HT1080 (cell line): ENCODE measurements around the gene PVR. TPM values are rescaled to one million over a fixed set of nuclear protein-coding genes. Genes with fewer than 3 reads are reported as not detected.
"Not testable (repeated sequence)": the region's sequence is repeated elsewhere in the genome, so short reads cannot be mapped to it uniquely, and the experiment has no call there.

Experiments used
- DNase-seq: peaks from one replicate; pipeline ENCODE4 v3.0.0-alpha.2; 2015; ENCODE audit warnings: low read depth
- total RNA-seq: library from RNA; depleted of rRNA; stranded (reverse); fragments of >200 nt; shearing (Covaris generic); gene quantifications from 2 replicates; pipeline ENCODE4 v1.2.3, GENCODE V29; 2014

Gene PVR
- total RNA-seq, 1 experiment from 2014 or later, result 97.9 TPM

DNA sequence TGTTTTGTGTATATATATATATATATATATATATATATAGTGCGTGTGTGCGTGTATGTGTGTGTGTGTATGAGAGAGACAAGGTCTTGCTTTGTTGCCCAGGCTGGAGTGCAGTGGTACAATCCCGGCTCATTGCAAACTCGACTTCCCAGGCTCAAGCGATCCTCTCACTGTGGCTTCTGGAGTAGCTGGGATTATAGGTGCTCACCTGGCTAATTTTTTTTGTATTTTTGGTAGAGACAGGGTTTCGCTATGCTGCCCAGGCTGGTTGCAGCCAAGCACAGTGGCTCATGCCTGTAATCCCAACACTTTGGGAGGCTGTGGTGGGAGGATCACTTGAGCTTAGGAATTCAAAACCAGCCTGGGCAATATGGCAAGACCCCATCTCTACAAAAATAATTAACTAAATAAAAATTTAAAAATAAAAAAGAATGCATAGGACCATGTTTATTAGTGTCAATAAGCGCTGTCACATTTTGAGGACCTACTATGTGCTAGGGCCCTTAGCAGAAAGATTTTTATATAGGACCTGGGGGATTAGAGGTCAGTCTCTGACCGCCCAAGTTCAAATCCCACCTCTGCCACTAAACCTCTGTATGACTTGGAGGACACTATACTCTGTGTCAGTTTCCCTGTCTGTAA lies 1.8 kb downstream of the PVR start:
- DNase-seq, result no peak

DNA sequence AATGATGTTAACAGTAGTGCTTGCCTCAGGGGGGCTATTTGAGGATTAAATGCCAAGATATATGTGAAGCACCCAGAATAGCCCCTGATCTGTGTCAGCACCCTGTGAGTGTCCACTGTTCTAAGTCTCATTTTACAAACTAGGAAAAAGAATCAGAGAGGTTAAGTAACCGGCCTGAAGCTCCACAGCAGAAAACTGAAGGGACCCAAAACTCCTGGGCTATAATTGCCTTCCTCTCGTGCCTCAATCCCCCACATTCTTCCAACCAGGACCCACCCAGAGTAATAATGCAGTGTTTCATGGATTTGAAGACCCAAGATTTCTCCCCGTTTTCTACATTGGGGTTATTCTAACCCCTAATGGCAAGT lies 2.3 kb downstream of the PVR start:
- no peak for DNase-seq

DNA sequence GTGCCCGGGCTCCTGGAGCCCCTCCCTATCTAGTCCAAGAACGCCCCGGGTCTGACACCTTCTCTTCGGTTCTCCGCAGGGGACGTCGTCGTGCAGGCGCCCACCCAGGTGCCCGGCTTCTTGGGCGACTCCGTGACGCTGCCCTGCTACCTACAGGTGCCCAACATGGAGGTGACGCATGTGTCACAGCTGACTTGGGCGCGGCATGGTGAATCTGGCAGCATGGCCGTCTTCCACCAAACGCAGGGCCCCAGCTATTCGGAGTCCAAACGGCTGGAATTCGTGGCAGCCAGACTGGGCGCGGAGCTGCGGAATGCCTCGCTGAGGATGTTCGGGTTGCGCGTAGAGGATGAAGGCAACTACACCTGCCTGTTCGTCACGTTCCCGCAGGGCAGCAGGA lies 3.4 kb downstream of the PVR start:
- no peak for DNase-seq

DNA sequence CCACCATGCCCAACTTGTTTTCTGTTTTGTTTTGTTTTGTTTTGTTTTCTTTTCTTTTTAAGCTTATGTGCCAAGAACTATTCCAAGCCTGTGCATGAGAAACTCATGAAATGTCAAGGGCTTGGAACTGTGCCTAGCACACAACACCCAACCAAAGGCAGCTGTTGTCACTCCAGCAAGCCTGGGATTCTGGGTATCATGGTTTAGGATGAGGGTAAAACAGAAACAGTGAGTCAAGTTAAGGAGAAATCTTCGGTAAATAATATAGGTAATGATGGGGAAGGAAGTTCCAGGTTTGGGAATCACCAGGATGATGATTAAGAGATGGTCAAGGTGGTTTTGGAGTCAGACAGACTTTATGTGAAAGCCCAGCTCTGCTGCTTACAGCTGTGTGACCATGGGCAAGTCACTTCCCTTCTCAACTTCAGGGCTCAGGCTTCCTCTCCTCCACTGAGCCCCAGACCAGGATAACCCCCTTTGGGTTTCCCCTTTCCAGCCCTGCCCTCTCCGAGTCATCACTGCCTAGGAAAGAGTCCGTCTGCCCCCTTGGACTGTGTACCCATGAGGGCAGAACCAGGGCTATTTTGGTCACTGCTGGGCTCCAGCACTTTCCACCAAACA lies 5.0 kb downstream of the PVR start:
- DNase-seq, result peak; percentile 51

DNA sequence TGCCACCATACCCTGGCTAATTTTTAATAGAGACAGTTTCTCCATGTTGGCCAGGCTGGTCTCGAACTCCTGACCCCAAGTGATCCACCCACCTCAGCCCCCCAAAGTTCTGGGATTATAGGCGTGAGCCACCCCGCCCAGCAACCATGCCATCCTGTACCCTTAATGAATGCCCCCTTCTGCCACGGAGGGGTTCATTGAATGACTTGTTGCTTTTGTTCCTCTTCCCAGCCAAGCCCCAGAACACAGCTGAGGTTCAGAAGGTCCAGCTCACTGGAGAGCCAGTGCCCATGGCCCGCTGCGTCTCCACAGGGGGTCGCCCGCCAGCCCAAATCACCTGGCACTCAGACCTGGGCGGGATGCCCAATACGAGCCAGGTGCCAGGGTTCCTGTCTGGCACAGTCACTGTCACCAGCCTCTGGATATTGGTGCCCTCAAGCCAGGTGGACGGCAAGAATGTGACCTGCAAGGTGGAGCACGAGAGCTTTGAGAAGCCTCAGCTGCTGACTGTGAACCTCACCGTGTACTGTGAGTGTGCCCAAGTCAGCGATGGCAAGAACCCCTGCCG lies 6.0 kb downstream of the PVR start:
- no peak for DNase-seq

DNA sequence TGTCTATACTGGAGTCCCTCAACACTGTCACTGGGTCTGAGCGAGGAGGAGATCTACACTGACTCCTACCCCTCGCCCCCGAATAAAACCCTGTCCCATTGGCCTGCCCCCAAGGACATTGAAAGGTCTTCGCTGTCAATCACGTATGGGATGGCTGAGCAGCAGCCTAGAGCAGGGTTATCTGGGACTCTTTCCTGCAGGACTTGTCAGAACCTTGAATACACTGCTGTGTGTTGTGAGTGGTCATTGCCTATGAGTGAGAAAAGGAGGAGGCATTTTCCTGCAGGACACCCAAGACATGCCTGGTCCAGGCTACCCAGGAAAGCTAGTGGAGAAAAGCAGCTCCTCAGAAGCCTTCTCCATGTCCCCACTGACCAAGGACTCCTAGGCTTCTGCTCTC lies 9.6 kb downstream of the PVR start:
- no peak for DNase-seq

DNA sequence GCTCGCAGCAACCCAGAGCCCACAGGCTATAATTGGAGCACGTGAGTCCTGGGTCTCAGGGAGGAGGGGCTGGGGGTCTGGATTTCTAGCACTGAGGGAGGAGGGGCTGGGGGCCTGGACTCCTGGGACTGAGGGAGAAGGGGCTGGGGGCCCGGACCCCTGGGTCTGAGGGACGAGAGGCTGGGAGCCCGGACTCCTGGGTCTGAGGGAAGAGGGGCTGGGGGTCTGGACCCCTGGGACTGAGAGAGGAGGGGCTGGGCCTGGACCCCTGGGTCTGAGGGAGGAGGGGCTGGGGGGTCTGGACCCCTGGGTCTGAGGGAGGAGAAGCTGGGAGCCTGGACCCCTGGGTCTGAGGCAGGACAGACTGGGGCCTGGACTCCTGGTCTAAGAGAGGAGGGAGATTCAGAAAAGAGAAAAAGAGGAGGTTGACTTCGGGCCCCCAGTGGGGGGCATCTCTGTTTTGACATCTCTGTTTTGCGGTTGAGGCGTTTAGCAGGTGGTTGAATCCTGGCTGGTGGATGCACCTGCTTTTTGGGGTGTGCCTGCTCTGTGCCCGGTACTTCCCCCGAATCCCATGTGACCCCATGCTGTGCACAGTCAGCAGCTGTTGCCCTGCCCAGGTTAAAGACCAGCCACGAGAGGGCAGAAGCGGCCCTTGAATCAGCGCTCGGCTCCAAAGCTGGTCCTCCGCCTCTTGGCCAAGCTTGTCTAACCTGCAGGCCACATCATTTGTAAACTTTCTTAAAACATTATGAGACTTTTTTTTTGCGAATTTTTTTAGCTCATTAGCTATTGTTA lies 10.5 kb downstream of the PVR start:
- peak; percentile 49 for DNase-seq

DNA sequence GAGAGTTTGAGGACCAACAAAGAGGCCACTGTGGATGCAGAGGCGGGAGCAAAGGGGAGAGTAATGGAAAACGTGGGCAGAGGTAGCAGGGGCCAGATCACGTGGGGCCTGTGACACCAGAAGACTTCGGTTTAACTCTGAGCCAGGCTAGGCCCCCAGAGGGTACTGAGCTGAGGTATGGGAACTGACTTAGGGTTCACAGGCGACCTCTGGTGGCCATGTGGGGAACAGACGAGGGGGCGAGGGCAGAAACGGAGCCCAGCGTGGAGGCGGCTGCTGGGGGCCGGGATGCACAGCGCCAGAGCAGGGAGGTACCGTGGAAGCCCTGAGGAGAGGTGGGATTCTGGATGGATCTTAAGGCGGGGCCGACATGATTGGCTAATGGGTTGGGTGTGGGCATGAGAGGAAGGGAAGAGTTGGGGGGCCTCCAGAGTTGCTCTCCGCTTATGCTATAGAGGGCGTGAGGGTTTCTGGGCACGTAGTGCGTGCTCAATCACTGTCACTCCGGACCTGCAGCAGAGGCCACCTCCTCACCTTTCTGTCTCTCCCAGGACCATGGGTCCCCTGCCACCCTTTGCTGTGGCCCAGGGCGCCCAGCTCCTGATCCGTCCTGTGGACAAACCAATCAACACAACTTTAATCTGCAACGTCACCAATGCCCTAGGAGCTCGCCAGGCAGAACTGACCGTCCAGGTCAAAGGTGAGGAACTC lies 13.7 kb downstream of the PVR start:
- DNase-seq, result peak; percentile 55

DNA sequence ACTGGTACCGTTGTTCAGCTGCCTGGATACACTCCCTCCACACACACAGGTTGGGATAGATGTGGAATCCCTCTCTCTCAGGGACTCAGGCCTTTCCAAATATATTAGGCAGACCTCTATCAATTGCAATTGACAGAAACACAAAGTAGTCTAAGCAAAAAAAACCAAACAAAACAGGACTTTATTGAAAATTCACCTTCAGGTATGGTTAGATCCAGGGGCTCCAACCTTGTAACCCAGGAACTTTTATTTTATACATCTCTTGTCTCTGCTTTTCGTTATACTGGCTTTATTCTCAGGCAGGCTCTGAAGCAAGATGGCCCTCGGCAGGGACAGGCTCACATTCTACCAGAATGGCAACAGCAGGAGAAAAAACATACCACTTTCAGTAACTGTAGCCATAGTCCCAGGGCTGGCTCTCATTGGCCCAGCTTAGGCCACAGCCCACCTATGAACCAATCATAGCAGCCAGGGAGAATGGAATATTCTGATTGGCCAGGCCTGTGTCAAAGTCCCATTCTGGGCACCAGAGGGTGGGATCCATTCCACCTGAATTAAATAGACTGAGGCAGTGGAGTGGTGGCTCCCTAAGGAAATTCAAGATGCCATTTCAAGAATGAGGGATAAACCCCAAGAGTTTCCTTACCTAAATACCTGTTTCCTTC lies 14.5 kb downstream of the PVR start:
- DNase-seq, result no peak

DNA sequence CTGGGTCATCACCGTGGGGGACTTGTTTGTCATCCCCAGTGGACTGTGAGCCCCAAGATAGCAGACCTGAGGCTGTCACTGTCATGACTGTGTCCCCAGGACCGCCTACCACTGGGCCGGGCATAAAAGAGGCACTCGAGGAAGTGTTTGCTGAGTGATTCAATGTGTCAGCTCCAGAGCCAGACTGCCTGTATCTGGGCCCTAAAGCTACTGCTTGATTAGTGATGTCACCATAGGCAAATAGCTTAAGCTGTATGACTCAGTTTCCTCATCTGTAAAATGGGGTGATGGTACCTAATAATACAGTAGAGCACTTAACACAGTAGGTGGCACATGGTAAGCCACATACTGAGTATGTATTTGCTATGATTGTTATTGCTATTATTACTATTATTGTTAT lies 16.4 kb downstream of the PVR start:
- DNase-seq, result no peak

DNA sequence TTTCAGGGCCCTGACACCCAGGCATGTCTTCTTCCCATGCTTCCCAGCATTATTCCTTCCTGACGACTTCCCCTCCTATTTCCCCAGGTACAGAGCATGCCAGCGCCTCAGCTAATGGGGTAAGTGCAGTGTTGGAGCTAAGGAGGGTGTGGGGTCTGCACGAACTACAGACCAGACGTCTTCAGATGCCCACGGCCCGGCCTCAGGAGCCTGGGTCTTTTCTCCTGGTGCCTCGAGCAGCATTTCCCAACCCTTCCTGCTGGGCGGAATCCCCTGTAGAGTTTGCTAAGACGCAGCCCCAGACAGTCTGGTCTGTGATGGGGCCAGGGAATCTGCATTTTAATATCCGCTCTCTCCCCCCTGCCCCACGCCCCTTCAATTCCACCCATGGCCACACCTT lies 17.5 kb downstream of the PVR start:
- DNase-seq, result no peak

DNA sequence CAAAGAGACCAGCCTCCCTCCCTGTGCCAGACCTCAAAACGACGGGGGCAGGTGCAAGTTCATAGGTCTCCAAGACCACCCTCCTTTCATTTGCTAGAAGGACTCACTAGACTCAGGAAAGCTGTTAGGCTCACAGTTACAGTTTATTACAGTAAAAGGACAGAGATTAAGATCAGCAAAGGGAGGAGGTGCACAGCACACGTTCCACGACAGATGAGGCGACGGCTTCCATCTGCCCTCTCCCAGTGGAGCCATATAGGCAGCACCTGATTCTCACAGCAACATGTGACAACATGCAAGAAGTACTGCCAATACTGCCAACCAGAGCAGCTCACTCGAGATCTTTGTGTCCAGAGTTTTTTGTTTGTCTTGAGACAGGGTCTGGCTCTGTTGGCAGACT lies 18.2 kb downstream of the PVR start:
- no peak for DNase-seq

DNA sequence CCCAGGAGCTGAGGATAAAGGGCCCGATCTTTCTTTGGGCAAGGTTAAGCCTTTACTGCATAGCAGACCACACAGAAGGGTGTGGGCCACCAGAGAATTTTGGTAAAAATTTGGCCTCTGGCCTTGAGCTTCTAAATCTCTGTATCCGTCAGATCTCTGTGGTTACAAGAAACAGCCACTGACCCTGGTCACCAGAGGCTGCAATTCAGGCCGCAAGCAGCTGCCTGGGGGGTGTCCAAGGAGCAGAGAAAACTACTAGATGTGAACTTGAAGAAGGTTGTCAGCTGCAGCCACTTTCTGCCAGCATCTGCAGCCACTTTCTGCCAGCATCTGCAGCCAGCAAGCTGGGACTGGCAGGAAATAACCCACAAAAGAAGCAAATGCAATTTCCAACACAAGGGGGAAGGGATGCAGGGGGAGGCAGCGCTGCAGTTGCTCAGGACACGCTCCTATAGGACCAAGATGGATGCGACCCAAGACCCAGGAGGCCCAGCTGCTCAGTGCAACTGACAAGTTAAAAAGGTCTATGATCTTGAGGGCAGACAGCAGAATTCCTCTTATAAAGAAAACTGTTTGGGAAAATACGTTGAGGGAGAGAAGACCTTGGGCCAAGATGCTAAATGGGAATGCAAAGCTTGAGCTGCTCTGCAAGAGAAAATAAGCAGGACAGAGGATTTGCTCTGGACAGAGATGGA lies 19.1 kb downstream of the PVR start:
- no peak for DNase-seq

DNA sequence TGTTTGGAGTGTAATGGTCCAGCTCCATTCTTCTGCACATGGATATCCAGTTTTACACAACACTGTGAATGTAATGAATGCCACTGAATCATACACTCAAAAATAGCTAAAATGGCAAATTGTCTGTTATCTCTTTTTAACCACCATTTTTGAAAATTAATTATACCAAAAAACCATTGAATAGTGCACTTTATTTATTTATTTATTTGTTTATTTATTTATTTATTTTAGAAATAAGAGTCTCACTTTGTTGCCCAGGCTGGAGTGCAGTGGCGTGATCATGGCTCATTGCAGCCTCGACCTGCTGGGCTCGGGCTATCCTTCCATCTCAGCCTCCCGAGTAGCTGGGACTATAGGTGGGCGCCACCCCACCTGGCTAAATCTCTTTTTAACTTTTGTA lies 20.3 kb downstream of the PVR start:
- no peak for DNase-seq

DNA sequence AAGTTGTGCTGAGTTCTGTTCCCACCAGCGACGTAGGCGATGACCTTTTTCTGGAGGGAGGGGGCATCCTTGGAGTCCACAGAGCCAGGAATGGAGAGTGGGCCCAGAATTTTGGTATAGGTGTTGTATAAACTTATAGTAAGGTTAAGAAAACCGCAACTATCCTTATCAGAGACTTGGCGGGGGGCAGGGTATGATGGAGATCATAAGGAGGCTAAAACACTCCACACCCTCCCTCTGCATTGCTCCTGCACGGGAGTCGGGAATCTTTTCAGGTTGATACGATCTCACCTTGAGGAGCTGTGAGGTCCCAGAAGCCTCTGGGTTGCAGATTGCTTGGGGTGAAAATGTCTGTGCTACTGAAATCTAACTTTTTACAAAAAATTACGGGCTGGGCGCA lies 21.3 kb downstream of the PVR start:
- no peak for DNase-seq

DNA sequence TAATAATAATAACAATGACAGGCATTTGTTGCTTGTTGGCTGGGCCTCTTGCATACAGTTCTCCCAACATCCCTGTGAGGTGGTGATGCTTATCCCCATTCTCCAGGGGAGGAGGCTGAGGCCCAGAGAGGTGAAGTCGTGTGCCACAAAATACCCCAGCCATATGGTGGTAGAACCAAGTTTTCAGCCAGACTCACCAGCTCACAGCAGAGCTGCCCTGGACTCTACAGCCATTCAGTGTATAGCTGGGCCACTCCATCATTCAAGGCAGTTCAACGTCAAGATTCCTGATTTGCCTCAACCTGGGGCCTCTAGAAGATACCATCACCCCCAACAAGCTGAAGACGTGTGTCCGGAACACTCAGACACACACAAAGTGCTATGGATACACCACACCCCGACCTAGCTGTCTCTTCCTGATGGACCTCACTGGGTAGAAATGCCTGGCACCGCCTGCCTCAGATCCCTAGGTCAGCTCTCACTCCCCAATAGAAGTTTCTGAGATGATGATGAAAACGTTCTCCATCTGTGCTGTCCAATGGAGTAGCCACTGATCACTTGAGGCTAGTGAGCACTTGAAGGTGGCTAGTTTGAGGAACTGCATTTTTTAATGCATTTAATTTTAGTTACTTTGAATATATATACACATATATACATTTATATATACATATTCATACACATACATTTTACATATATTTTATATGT lies 23.3 kb downstream of the PVR start:
- no peak for DNase-seq

DNA sequence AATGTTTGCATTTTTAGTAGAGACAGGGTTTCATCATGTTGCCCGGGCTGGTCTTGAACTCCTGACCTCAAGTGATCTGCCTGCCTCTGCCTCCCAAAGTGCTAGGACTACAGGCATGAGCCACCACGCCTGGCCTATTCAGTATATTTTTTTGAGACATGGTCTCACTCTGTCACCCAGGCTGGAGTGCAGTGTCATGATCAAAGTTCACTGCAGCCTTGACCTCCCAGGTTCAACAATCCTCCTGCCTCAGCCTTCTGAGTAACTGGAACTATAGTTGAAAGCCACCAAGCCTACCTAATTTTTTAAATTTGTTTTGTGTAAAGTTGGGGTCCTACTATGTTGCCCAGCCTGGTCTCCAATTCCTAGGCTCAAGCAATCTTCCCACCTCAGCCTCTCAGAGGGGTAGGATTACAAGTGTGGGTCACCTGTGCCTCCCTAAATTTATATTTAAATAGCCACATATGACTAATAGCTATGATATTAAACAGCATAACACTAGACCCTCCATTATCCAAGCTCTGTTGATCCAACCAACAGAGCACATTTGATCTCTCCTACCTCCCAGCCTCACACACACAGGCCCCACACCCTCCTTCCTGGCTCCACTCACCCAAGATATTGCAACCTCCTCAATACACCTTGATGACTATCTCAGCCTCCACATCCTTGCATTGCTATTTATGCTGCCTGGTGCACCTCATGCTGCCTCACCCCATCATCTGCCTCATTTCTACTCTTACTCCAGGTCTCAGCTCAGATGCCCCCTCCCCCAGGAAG lies 25.5 kb downstream of the PVR start:
- no peak for DNase-seq

DNA sequence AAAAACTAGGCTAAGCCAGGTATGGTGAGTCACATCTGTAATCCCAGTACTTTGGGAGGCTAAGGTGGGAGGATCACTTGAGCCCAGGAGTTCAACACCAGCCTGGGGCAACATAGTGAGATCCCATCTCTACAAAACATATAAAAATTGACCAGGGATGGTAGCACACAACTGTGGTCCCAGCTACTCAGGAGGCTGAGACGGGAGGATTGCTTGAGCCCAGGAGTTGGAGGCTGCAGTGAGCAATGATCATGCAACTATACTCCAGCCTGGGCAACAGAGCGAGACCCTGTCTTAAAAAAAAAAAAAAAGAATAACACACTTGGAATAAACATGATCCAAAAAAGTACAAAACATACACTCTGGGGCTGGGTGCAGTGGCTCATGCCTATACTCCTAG lies 26.3 kb downstream of the PVR start:
- DNase-seq, result not testable (repeated sequence)

DNA sequence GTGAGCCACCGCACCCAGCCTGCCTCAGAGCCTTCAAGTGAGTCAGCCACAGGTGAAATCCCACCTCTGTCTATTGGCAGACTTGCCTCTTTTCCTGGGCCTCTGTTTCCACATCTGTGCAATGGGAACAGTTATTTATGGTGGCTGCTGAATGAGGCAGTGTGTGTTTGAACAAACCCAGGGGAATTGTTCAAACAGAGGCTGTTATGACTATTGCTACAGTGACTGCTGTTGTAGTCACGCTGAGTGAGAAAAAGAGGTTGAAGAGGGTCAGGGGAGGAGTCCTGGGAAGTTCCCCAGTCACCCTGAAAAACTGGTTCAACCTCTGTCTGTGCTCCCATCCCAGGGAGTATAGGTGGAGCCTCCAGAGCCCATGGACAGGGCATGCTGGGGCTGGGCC lies 27.7 kb downstream of the PVR start, which contains the start of gene CEACAM19:
Gene CEACAM19 (plus strand): TSS at position 83 of the 400 bp plus-strand sequence. CDS start 450 bp downstream, outside the sequence.
- DNase-seq, result no peak
